ENCODE data around the gene WIPF1.

GRCh38 chr2:174590928-174591648, 6.5 kb downstream of the WIPF1 start:
- TF ChIP-seq POLR2A (IDR thresholded peaks at IDR 0.05; ENCODE audit: low read depth, low read length) (no peak), POLR2AphosphoS5 (IDR thresholded peaks at IDR 0.05; ENCODE audit: low read depth, low read length) (no peak), TAF1 (IDR thresholded peaks at IDR 0.05; ENCODE audit: borderline replicate concordance, low read depth, low read length) (no peak)
